ENCODE data around the gene SPINK1. TPM values are rescaled to one million over a fixed set of nuclear protein-coding genes. Genes with fewer than 3 reads are reported as not detected.

SPINK1 gene
- total and polyA plus RNA-seq, 9 of the 15 experiments (the other 6 are each of a cell fraction or from before 2014, with no cell fraction given): 0.45 to 2.2 (median 0.65) TPM; not detected in 1

DNA sequence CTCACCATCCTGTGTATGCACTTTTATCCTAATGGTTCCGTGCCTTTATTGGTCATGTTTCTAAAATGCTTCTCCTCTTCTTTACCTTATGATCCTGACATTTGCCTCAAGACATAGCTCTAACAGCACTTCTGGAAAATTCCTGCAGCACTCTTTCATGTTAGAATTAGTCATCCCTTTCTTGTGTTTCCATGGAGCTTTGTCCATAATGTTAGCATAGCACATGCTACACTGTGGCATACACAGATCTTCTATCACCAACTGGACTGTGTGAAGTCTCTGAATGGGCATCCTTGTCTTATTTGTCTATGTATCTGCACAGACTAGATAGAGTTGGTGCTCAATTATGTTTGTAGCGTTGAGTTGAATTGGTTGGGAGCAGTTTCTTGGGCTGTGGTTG is 49.0 kb upstream of the SPINK1 start:
- Histone ChIP-seq H3K9me3 (replicated peaks; ENCODE audit: control insufficient read depth, insufficient read depth, low read depth, low read length) (no peaks in the 10 kb centered on the region; the same call in 1 of the 2 replicates), H2AFZ (ENCODE audit: low read depth, low read length) (no peak overlapping the region), H4K20me1 (replicated peaks; ENCODE audit: control insufficient read depth, insufficient read depth, low read length) (no peaks in the 10 kb centered on the region), H3K4me2 (ENCODE audit: insufficient read depth, low read length) (no peak overlapping the region), H3K9me1 (ENCODE audit: control insufficient read depth, insufficient read depth, low read length) (no peaks in the 10 kb centered on the region), H3K36me3 (ENCODE audit: control insufficient read depth, insufficient read depth, low read length) (no peaks in the 10 kb centered on the region), H3K9ac (ENCODE audit: insufficient read depth in 1 of 2, low read depth in 2 of 2, low read length in 2 of 2) (no peak overlapping the region), H3K27ac (ENCODE audit: extremely low read depth, low read depth, low read length) (no peak overlapping the region), H3K4me1 (replicated peaks in 1 of 2; ENCODE audit: control insufficient read depth in 2 of 2, insufficient read depth in 2 of 2, low read length in 2 of 2) (no peaks in the 10 kb centered on the region), H3K27me3 (ENCODE audit: control insufficient read depth in 2 of 2, insufficient read depth in 2 of 2, low read length in 2 of 2) (no peaks in the 10 kb centered on the region), H3K79me2 (ENCODE audit: control insufficient read depth, insufficient read depth, low read length) (no peaks in the 10 kb centered on the region), H3K4me3 (no peak overlapping the region)
- 3% methylated on average over 2 of the region's 2 CpGs for WGBS (ENCODE audit: insufficient coverage, low coverage, missing lambda C conversion rate)
- no peak for FAIRE-seq
- TF ChIP-seq ZFX (CRISPR knock-in tag; IDR thresholded peaks at IDR 0.05): no peak
- TF ChIP-seq ZNF354B (CRISPR knock-in tag; IDR thresholded peaks at IDR 0.05): no peak
- TF ChIP-seq, protein P1, sequence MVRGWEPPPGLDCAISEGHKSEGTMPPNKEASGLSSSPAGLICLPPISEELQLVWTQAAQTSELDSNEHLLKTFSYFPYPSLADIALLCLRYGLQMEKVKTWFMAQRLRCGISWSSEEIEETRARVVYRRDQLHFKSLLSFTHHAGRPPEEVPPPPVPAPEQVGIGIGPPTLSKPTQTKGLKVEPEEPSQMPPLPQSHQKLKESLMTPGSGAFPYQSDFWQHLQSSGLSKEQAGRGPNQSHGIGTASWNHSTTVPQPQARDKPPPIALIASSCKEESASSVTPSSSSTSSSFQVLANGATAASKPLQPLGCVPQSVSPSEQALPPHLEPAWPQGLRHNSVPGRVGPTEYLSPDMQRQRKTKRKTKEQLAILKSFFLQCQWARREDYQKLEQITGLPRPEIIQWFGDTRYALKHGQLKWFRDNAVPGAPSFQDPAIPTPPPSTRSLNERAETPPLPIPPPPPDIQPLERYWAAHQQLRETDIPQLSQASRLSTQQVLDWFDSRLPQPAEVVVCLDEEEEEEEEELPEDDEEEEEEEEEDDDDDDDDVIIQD (CRISPR knock-in tag; IDR thresholded peaks at IDR 0.05): no peak
- TF ChIP-seq, protein P2, sequence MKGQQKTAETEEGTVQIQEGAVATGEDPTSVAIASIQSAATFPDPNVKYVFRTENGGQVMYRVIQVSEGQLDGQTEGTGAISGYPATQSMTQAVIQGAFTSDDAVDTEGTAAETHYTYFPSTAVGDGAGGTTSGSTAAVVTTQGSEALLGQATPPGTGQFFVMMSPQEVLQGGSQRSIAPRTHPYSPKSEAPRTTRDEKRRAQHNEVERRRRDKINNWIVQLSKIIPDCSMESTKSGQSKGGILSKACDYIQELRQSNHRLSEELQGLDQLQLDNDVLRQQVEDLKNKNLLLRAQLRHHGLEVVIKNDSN (CRISPR knock-in tag; IDR thresholded peaks at IDR 0.05): no peak
- no peak for TF ChIP-seq KLF1 (tag; IDR thresholded peaks at IDR 0.05)
- TF ChIP-seq, protein P3, sequence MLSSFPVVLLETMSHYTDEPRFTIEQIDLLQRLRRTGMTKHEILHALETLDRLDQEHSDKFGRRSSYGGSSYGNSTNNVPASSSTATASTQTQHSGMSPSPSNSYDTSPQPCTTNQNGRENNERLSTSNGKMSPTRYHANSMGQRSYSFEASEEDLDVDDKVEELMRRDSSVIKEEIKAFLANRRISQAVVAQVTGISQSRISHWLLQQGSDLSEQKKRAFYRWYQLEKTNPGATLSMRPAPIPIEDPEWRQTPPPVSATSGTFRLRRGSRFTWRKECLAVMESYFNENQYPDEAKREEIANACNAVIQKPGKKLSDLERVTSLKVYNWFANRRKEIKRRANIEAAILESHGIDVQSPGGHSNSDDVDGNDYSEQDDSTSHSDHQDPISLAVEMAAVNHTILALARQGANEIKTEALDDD (IDR thresholded peaks at IDR 0.05): no peak
- no peak for ATAC-seq
- intact Hi-C loops (cut with micrococcal nuclease) (loop anchor here (10.0 kb wide), 2 partner anchors 474 to 854 kb away; no protein-coding TSS in a partner anchor), in situ Hi-C loops (cut with MboI) (no loop called here)
- CTCF ChIA-PET (ENCODE audit: low intra/inter-chr PET ratio): no interaction called here
- POLR2A ChIA-PET: no interaction called here
- no TSS peak for BruUV-seq (replicated peaks)
- no peak for DNase-seq (ENCODE audit: extremely low read depth in 1 of 4, low spot score in 3 of 4)

All from K562 (cell line).